ENCODE measurements around the gene AHR. TPM values are rescaled to one million over a fixed set of nuclear protein-coding genes. Genes with fewer than 3 reads are reported as not detected.

Gene AHR
- total RNA-seq (10 to 100 TPM; 35.2 to 38.8 TPM), polyA plus RNA-seq (10 to 100 TPM in 1 of 2 donors, 1 to 10 TPM in 1; 5.3 to 19.5 TPM)

DNA sequence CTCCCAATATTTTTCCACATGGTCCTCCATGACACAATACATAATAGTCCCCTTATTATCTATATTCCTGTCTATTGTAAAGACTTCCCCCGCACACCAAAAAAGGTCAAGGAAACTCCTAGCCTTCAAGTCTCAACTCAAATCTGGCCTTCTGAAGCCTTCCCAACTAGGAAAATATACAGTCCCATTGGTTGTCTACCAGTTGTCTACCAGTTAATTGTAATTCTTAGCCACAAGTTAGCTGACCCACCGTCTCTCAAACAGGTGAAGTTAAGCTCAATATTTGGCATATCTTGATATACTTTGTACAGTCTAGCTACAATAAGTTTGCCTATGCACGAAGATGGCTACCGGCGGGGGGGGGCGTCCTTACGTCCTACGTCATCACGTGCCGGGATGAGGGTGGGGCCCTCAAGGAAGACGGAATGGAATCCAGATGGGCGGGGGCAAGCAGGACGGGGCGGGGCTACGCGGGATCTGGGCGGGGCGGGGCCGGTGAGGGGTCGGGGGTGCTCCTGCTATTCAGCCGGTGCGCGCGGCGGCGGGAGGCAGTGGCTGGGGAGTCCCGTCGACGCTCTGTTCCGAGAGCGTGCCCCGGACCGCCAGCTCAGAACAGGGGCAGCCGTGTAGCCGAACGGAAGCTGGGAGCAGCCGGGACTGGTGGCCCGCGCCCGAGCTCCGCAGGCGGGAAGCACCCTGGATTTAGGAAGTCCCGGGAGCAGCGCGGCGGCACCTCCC, at the start of gene AHR:
Gene AHR, plus strand, starts transcription at position 551 of the 738 bp plus-strand sequence. CDS start 613 bp downstream, outside the sequence.
- H3K4me1 Mint-ChIP-seq, result peaks cover 24 to 36% (median 26%) of the 10 kb centered on the region in 4 donors
- peak within 1 kb of the TSS; percentile 92 to 100 (median 96) for H3K4me3 Mint-ChIP-seq
- peaks cover 0 to 9% of the 10 kb centered on the region in 2 donors for H3K36me3 Mint-ChIP-seq
- Histone ChIP-seq H3K27me3 (ENCODE audit: insufficient read depth, low read length) (no peaks in the 10 kb centered on the region), H3K27ac (ENCODE audit: low read depth, low read length) (peak within 1 kb of the TSS; percentile 90), H3K4me1 (ENCODE audit: insufficient read depth, low read length) (peaks cover 43% of the 10 kb centered on the region), H3K9me3 (ENCODE audit: control insufficient read depth in 1 of 2, low read length in 2 of 2) (no peaks in the 10 kb centered on the region), H3K4me3 (ENCODE audit: low read length in 2 of 2) (peak within 1 kb of the TSS; percentile 90 to 93), H3K36me3 (ENCODE audit: insufficient read depth, low read length) (no peaks in the 10 kb centered on the region)
- intact Hi-C loops (cut with micrococcal nuclease), result loop anchor here (1.0 to 2.0 kb wide), 4 partner anchors 64 to 652 kb away; partner anchors contain the start of genes BZW2 and SNX13
- peaks cover 0 to 3% (median 0%) of the 10 kb centered on the region in 8 donors for H3K9me3 Mint-ChIP-seq
- DNase-seq, result peak; percentile 81 to 94 (median 84)
- POLR2A ChIA-PET (ENCODE audit: partially characterized antibody), result interaction anchor here (0.6 to 4.0 kb wide), 29 partner anchors 10 to 877 kb away, joined by 3 to 67 read pairs (median 4); partner anchors contain the start of genes BZW2 and CRPPA
- CTCF ChIA-PET (ENCODE audit: partially characterized antibody), result interaction anchor here (1.0 to 3.1 kb wide), 5 partner anchors 9 to 315 kb away, joined by 3 to 12 read pairs (median 4); no protein-coding TSS in a partner anchor
- H3K27ac Mint-ChIP-seq, result peak within 1 kb of the TSS; percentile 86 to 100 (median 95)
- no peaks in the 10 kb centered on the region for H3K27me3 Mint-ChIP-seq

DNA sequence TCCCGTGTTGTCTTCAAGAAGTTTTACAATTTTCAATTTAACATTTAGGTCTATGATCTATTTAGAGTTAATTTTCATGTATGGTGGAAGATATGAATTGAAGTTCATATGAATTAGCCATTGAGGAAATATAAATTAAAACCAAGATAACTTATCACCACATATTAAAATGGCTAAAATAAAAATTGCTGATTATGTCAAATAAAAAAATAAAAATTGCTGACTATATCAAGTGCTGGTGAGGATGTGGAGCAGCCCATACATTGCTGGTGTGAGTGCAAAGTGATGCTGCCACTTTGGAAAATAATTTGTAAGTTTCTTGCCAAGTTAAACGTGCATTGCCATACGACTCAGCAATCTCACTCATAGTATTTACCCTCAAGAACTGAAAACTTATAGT, 44.6 kb upstream of the AHR start:
- Mint-ChIP-seq H3K27ac (no peak overlapping the region), H3K4me3 (no peak overlapping the region), H3K27me3 (no peaks in the 10 kb centered on the region), H3K36me3 (peaks cover 0 to 2% of the 10 kb centered on the region in 2 donors), H3K9me3 (peaks cover 0 to 6% (median under 1%) of the 10 kb centered on the region in 8 donors), H3K4me1 (peaks cover 8 to 12% (median 8%) of the 10 kb centered on the region in 4 donors)
- Histone ChIP-seq H3K4me3 (ENCODE audit: low read length in 2 of 2) (no peak overlapping the region), H3K4me1 (ENCODE audit: insufficient read depth, low read length) (no peaks in the 10 kb centered on the region), H3K36me3 (ENCODE audit: insufficient read depth, low read length) (no peaks in the 10 kb centered on the region), H3K27me3 (ENCODE audit: insufficient read depth, low read length) (no peaks in the 10 kb centered on the region), H3K9me3 (ENCODE audit: control insufficient read depth in 1 of 2, low read length in 2 of 2) (no peaks in the 10 kb centered on the region), H3K27ac (ENCODE audit: low read depth, low read length) (no peak overlapping the region)
- intact Hi-C loops (cut with micrococcal nuclease), result no loop called here
- ChIA-PET CTCF (ENCODE audit: partially characterized antibody) (no interaction called here), POLR2A (ENCODE audit: partially characterized antibody) (no interaction called here)
- no peak for DNase-seq

DNA sequence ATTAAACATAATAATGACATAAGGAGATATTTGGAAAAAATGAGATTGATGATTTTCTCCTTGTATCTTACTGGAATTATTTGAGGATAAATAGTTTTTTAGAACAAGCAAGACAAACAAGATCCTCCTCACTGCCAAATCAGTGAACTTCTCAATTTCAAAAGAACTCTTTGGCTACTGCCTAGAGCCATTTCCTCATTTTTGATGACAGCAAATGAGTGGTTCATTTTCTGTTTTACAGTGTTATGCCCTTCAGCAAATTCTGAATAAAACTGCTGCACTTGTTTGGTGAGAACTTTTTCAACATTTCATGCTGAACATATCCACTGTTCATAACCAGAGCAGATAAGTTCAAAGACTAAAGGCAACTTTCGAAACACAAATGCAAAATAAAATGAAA, 42.5 kb upstream of the AHR start:
- Mint-ChIP-seq H3K27me3 (no peaks in the 10 kb centered on the region), H3K4me3 (no peak overlapping the region), H3K36me3 (peaks cover 0 to 2% of the 10 kb centered on the region in 2 donors), H3K27ac (no peak overlapping the region), H3K9me3 (peaks cover 0 to 8% (median under 1%) of the 10 kb centered on the region in 8 donors), H3K4me1 (peaks cover 0 to 3% (median 1%) of the 10 kb centered on the region in 4 donors)
- POLR2A ChIA-PET (ENCODE audit: partially characterized antibody), result no interaction called here
- H3K4me3 ChIP-seq (ENCODE audit: low read length in 2 of 2), result no peak overlapping the region
- CTCF ChIA-PET (ENCODE audit: partially characterized antibody), result no interaction called here
- intact Hi-C loops (cut with micrococcal nuclease), result loop anchor here (2.0 kb wide), 1 partner anchor 19 kb away; no protein-coding TSS in a partner anchor
- no peak overlapping the region for H3K27ac ChIP-seq (ENCODE audit: low read depth, low read length)
- peaks cover 3% of the 10 kb centered on the region for H3K4me1 ChIP-seq (ENCODE audit: insufficient read depth, low read length)
- DNase-seq, result no peak
- H3K9me3 ChIP-seq (ENCODE audit: control insufficient read depth in 1 of 2, low read length in 2 of 2), result no peaks in the 10 kb centered on the region
- H3K36me3 ChIP-seq (ENCODE audit: insufficient read depth, low read length), result no peaks in the 10 kb centered on the region
- no peaks in the 10 kb centered on the region for H3K27me3 ChIP-seq (ENCODE audit: insufficient read depth, low read length)

- H3K36me3 ChIP-seq (ENCODE audit: insufficient read depth, low read length), result no peaks in the 10 kb centered on the region
- H3K27ac ChIP-seq (ENCODE audit: low read depth, low read length), result no peak overlapping the region
- Mint-ChIP-seq H3K9me3 (peaks cover 0 to 8% (median under 1%) of the 10 kb centered on the region in 8 donors), H3K4me1 (peaks cover 4 to 7% (median 5%) of the 10 kb centered on the region in 4 donors), H3K27ac (no peak overlapping the region), H3K4me3 (no peak overlapping the region), H3K27me3 (no peaks in the 10 kb centered on the region), H3K36me3 (peaks cover 0 to 2% of the 10 kb centered on the region in 2 donors)
- no peak for DNase-seq
- ChIA-PET CTCF (ENCODE audit: partially characterized antibody) (no interaction called here), POLR2A (ENCODE audit: partially characterized antibody) (no interaction called here)
- H3K4me1 ChIP-seq (ENCODE audit: insufficient read depth, low read length), result peaks cover 7% of the 10 kb centered on the region
- intact Hi-C loops (cut with micrococcal nuclease), result loop anchor here (2.0 kb wide), 1 partner anchor 20 kb away; no protein-coding TSS in a partner anchor
- H3K4me3 ChIP-seq (ENCODE audit: low read length in 2 of 2), result no peak overlapping the region
- H3K9me3 ChIP-seq (ENCODE audit: control insufficient read depth in 1 of 2, low read length in 2 of 2), result no peaks in the 10 kb centered on the region
- no peaks in the 10 kb centered on the region for H3K27me3 ChIP-seq (ENCODE audit: insufficient read depth, low read length)
These were observed 42.1 kb upstream of the AHR start for GRCh38 chr7:17256375-17256774.

DNA sequence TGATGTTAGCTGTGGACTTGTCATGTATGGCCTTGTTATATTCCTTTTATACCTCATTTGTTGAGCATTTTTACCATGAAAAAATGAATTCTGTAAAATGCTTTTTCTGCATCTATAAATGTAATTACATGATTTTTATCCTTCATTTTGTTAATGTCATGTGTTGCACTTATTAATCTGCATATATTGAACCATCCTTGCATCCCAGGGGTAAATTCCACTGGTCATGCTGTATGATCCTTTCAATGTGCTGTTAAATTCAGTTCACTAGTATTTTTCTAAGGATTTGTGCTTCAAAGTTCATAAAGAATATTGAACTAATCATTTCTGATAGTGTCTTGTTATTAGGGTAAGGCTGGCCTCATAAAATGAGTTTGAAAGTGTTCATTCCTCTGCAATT, 31.9 kb upstream of the AHR start:
- intact Hi-C loops (cut with micrococcal nuclease), result no loop called here
- H3K4me1 ChIP-seq (ENCODE audit: insufficient read depth, low read length), result peaks cover 3% of the 10 kb centered on the region
- Mint-ChIP-seq H3K27me3 (no peaks in the 10 kb centered on the region), H3K4me3 (no peak overlapping the region), H3K4me1 (peaks cover under 1 to 6% (median 1%) of the 10 kb centered on the region in 4 donors), H3K27ac (no peak overlapping the region), H3K9me3 (peaks cover 7 to 58% (median 48%) of the 10 kb centered on the region in 8 donors), H3K36me3 (peaks cover 26 to 30% of the 10 kb centered on the region in 2 donors)
- no peaks in the 10 kb centered on the region for H3K36me3 ChIP-seq (ENCODE audit: insufficient read depth, low read length)
- ChIA-PET CTCF (ENCODE audit: partially characterized antibody) (no interaction called here), POLR2A (ENCODE audit: partially characterized antibody) (no interaction called here)
- no peak overlapping the region for H3K27ac ChIP-seq (ENCODE audit: low read depth, low read length)
- H3K4me3 ChIP-seq (ENCODE audit: low read length in 2 of 2), result no peak overlapping the region
- H3K9me3 ChIP-seq (ENCODE audit: control insufficient read depth in 1 of 2, low read length in 2 of 2), result peaks cover 0 to 28% of the 10 kb centered on the region in 2 donors
- DNase-seq, result no peak
- H3K27me3 ChIP-seq (ENCODE audit: insufficient read depth, low read length), result no peaks in the 10 kb centered on the region

- intact Hi-C loops (cut with micrococcal nuclease), result no loop called here
- H3K9me3 Mint-ChIP-seq, result peaks cover 7 to 68% (median 56%) of the 10 kb centered on the region in 8 donors
- peak overlapping the region in 2 of 7 donors; percentile 30 to 45 for H3K27ac Mint-ChIP-seq
- Histone ChIP-seq H3K4me1 (ENCODE audit: insufficient read depth, low read length) (peaks cover 6% of the 10 kb centered on the region), H3K4me3 (ENCODE audit: low read length in 2 of 2) (no peak overlapping the region), H3K36me3 (ENCODE audit: insufficient read depth, low read length) (no peaks in the 10 kb centered on the region), H3K27me3 (ENCODE audit: insufficient read depth, low read length) (no peaks in the 10 kb centered on the region), H3K9me3 (ENCODE audit: control insufficient read depth in 1 of 2, low read length in 2 of 2) (peaks cover 0 to 28% of the 10 kb centered on the region in 2 donors), H3K27ac (ENCODE audit: low read depth, low read length) (no peak overlapping the region)
- peak overlapping the region in 1 of 8 donors; percentile 36 for H3K4me3 Mint-ChIP-seq
- no peaks in the 10 kb centered on the region for H3K27me3 Mint-ChIP-seq
- H3K36me3 Mint-ChIP-seq, result peaks cover 29 to 44% of the 10 kb centered on the region in 2 donors
- no peak for DNase-seq
- peaks cover 1 to 7% (median 4%) of the 10 kb centered on the region in 4 donors for H3K4me1 Mint-ChIP-seq
- ChIA-PET CTCF (ENCODE audit: partially characterized antibody) (interaction anchor here (0.6 kb wide), 1 partner anchor 30 kb away, joined by 3 read pairs; no protein-coding TSS in a partner anchor), POLR2A (ENCODE audit: partially characterized antibody) (no interaction called here)
These were observed 28.9 kb upstream of the AHR start for GRCh38 chr7:17269341-17270221.

All from CD4-positive, alpha-beta memory T cell (primary cell).